NCI-H446 (cell line): ENCODE results near the gene RBM4B.
A peak's percentile ranks its signal among the peaks of the same experiment; 100 is the strongest.
"Not testable (repeated sequence)": the region's sequence is repeated elsewhere in the genome, so short reads cannot be mapped to it uniquely, and the experiment has no call there.

ENCODE experiments used
- DNase-seq, 2 experiments: peaks; one replicate each; lab custom pipeline; 2025; lab: John Stamatoyannopoulos, UW

Gene RBM4B, protein sequence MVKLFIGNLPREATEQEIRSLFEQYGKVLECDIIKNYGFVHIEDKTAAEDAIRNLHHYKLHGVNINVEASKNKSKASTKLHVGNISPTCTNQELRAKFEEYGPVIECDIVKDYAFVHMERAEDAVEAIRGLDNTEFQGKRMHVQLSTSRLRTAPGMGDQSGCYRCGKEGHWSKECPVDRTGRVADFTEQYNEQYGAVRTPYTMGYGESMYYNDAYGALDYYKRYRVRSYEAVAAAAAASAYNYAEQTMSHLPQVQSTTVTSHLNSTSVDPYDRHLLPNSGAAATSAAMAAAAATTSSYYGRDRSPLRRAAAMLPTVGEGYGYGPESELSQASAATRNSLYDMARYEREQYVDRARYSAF

DNA sequence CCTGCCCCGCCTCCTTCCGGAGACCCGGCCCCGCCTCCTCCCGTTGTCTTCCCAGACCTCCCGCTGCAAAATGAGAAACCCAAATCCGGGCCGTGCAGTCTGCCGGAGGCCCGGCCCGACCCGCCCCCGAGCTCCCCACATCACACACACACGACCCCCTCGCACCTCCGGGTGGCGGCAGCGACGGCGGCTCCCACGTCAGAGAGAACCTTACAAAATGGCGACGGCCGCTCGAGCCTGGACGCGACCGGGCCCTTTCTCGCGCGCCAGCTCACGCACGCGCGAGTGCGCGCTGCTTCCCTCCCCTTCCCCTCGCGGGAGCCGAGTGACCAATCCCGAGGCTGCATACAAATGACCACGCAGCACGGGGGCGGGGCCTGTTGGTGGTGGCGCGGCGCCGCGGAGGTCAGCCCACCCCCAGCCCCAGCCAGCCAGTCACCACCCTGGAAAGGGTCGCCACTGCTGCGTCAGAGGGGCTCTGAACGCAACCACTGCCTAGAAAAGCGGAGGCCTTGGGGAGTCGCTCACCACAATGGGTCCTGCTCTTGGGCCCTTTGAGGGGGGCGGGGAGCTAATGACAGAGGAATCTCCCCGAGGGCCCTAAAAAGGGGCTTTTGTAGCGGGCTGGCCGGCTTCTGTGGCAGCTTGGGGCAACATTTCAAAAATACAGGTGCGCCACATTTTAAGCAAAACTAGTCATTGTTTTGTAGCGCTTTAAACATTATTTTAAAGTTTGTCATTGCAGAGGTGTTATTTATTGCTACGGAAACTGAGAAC, at the start of gene RBM4B:
Gene RBM4B (minus strand): TSS at position 289 of the 777 bp plus-strand sequence. CDS start 808 bp downstream, outside the sequence.
- DNase-seq: peak; percentile 94 to 98

DNA sequence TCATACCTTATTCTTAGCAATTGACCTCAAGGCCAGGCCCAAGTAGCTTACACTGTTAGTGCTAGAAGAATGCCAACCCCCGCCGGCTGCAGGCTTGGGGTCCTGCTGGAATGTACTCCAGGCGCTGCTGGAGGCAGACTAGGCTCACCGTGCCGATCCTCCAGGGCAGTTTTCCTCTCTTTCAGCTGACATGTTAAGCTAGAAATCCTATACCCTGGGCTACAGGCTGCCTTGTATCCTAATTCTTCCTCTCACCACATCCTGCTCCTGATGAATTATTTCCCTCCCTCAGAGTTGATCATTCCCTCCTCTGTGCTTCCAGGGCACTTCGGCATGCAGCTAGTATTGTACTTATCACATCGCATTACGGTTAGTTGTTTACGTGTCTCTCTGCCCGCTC, 48.0 kb upstream of the RBM4B start:
- no peak for DNase-seq

DNA sequence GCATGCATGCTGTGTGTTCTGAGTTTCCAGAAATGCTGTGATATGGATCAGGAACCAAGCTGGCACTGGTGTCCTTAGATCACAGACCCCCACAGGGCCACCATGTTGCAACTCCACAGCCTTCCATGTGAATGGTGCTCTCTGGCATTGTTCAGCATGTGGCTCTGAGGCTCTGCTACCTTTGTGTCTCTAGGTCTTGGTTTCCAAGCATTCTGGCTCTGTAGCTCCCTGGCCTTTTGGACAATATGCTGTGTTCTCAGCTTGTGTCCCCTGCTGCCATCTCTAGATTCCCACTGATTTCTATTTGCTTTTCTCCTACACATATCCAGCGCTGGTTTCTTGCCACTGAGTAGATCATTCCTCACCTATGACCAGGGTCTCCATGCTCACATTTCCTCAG, 47.4 kb upstream of the RBM4B start:
- DNase-seq: no peak

DNA sequence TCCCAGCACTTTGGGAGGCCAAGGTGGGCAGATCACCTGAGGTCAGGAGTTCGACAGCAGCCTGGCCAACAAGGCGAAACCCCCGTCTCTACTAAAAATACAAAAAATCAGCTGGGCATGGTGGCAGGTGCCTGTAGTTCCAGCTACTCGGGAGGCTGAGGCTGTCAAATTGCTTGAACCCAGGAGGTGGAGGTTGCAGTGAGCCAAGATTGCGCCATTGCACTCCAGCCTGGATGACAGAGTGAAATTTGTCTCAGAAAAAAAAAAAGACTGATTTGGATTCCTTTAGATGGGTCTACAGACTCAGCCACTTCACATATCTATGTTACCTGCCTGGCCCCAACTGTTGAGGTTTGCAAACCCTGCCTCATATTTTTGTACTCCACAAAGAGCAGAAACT, 46.5 kb upstream of the RBM4B start:
- not testable (repeated sequence) for DNase-seq

DNA sequence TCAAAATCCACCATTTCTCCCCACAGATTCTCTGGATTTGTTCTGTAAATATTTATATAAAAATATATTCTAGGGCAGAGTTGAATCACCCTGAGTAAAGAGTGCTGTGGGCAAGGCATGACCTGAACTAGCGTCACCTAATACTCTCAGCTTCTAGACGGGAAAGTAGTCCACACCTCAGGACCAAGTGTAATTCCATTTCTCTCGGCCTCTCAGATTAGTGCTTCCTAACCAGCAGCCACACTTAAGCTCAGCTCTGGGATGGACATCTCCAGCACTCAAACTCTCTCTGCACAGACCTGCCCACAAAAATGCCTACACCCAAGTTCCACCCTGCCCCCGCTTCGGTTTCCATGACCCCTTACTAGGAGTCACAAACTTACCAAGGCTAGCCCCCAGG, 46.0 kb upstream of the RBM4B start:
- DNase-seq: no peak

DNA sequence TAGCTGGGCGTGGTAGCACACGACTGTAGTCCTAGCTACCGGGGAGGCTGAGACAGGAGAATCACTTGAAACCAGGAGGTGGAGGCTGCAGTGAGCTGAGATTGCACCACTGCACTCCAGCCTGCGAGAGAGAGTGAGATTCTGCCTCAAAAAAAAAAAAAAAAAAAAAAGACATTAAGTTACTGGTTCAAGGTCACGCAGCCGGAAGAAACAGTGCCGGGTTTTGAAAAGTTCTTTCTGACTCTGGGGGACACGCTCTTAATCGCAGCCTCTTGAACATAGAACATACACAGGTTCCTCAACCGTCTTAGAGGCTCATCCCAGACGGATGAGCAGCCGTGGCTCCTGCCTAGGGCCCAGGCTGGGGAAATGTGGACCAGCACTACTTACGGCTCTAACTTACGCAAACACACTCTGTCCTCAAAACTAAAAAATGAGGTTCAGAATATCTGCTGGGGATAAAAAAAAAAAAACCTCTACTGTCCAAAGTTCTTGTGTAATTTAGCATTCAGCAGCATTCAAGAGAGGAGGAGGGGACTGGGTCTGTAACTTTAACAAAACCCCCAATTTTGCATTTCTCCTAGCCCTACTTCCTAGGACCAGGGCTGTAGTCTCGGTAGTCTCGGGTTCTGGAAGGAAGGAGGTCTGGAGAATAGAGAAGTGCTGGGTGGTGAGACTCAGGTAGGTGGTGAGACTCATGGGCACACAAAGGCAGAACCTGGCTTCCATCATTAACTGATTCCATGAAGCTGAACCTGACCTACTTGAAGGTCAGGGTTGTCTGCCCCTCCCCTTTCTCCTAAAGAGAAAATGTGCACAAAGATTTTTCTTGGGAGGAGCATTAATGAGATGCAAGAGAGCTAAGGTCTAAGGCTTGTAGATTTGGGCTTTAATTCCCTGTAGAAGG, 45.3 kb upstream of the RBM4B start:
- no peak for DNase-seq

DNA sequence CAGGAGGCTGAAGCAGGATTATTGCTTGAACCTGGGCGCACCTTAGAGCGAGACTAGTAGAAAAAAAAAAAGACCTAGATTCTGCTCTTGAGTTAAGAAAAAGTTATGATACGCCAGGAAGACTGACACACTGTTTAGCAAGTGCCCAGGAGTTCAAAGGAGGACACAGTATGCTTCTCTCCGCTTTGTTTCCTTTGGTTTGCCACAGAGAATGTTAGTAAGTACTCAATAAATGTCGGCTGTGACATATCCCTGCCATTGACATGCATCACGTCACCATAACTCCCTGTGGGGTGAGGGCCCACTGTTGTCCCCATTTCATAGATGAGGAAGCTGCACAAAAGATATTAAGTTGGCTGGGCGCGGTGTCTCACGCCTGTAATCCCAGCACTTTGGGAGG, 44.3 kb upstream of the RBM4B start:
- DNase-seq: no peak

DNA sequence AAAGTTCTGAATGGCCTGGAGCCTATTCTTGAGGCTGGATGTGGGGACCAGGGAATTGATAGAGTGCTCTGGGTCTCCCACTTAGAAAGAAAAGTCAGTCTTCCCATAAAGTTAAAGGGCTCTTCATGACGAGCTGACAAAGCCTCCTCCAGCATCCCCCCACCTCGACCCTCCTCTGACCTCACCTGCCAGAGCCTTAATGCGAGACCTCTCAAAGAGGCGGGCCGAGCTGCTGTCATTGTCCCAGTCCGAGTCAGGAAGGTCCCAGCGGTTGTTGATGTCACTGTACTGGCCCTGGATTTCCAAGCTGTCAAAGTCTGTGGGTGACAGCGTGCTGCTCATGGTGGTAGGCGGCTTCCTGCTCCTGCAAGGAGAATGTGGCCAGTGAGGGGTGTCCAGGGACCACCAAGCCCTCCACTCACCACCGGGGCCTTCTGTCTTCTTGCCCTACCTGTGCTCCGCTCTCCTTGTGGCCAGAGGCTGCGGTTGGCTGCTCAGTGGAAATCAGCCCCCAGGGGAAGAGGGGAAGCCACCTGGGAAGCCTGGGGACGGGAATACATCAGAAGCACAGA, 43.3 kb upstream of the RBM4B start:
- no peak for DNase-seq

DNA sequence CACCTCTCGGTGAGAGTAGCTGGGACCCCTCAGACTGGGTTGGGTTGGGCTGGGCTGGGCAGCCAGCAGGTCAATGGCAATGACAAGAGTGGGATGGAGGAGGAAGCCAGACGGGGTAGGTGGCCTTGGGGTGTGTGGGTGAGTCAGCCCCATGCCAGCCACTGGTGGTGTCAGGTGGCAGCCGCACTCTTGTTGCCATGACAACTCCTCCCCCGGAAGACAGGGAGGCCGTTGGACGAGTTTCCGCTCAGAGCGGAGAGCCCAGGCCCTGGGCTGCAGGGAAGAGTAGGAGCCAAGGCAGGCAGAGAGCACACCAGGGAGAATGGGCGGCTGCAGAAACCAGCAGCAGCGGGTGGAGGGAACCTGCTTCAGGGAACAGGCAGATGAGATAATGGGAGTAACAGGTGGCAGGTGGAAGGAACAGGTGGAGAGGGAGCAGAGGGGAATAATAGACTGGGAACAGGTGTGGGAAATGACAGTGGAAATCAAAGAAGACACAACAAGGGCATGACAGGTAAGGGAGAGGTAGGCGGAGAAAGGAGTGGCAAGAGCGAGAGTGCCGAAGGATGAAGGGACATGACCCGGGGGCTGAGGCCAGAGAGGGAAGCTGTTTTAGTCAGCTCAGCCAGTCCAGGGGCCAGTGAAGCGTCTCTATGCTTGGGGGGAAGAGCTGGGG, 42.7 kb upstream of the RBM4B start:
- DNase-seq: no peak

DNA sequence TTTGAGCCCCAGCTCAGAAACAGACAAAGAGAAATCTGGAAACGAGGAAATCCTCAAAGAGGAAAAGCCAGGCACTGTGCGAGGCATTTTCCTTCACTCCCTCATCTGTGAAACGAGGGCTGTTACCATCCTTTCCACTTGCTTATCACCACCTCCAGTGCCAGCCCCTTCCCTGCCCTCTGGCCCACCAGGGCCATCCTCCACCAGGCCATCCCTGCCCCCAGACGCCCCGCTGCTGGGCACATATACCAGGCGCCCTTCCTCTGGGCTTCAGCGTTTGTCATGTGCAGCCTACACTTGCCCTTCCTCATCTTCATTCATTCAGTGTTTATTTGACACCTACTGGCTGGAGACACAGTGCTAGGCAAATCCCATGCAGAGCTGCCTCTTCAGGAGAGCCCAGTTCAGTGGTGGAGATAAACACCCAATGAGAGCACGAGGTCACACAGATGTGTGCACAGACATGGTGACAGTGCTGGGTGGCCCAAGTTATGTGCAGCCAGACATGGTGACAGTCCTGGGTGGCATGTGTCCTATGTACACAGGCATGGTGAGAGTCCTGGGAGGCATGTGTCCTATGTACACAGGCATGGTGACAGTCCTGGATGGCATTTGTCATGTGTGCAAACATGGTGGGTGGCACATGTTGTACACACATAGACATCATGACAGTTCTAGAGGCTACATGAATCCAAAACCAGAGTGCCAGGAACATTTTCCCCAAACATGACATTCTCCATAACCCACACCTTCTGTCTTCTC, 41.6 kb upstream of the RBM4B start:
- DNase-seq: no peak

DNA sequence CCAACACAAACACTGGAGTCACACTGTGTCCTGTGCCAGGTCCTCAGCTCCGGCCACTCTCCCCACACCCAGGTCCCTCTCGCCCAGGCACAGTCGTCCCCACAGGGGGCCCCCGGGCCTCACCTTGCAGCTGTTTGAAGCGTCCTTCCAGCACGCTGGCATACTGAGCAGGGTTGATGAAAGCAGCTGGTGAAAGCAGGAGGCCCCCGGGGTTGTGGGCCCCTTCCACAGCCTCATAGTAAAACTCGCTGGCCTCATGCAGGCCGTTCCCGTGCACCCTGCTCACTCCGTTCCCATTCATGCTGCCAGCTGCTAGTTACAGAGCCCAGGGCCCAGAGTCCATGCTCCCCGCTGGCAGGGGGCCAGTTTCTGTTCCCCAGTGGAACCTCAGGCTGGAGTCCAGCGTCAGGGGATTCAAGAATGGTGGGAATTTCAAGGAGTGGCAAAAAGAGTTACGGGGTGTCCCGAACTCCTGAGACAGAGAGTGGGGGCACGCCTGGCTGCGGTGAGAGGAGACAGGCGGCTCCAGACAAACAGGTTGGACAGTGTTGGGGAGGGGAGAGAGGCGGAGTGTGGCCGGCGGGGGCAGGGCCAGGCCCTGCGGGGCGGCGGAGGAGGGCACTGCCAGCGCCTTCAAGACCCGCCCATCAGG, 40.8 kb upstream of the RBM4B start:
- DNase-seq: no peak

DNA sequence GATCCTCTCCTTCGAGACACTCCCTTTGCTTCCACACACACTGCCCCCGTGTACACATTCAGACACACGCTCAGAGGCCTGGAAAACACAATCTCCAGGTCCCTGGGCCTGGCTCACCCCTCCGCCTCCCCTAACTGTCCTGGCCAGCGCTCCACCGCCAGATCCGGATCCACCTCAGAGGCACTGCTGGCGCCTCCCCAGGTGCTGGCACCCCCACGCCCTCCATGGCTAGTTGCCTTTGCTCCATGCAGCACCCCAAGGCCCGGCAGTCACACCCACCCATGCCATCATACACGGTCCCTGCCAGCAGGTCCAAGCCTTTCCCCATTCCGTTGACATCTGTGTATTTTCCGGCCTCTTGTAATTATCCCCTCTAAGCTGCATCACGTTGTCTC, 40.2 kb upstream of the RBM4B start:
- no peak for DNase-seq

DNA sequence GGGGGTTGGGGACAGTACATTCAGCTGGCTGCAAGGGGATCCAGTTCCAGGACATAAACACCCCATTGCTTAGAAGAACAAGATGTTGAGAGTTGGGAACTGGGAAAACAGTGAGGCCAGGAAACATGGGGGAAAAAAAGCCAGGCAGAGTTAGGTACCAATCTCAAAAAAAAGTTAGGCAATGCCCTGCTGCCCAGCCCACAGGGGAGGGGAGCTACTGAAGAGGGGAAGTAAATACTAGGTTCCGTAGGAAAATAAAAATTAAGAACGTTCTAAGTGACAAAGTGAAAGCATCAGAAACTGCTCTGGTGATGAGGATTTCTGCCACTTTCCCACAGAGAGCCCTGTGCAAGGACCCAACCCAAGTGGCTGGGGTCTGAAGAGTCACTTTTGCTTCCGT, 39.3 kb upstream of the RBM4B start:
- no peak for DNase-seq

DNA sequence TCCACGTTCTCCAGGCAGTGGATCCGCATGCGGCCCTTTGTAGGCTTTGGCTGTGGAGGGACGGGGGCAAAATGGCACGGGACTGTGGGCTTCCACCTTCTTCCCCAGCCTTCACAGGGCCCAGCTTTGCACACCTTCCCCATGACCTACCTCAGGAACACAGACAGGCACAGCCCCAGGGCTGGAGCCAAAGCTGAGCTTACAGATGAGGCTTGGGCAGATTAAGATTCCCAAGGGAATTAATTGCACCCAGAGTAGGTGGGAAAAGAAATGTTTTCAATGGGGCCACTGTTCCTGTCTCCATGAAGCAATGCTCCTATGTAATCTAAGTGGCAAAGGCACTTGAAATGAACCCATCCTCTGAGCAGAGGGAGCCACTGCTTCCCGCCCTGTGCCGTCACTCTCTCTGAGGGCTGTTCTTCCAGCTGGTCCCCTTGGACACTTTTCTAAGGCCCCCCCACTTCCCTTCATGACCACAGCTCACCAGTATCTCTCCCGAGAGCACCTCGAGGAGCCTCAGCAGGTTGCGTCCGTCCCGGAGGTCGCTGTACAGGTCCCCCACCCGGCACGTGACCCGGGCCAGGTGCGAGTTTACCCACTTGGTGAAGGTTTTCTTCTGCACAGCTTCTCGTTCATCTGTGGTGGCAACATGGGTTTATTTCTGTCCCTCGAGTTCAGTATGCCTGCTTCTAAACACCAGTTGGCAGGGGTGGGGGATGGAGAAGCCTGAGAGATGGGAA, 37.8 kb upstream of the RBM4B start:
- DNase-seq: no peak

DNA sequence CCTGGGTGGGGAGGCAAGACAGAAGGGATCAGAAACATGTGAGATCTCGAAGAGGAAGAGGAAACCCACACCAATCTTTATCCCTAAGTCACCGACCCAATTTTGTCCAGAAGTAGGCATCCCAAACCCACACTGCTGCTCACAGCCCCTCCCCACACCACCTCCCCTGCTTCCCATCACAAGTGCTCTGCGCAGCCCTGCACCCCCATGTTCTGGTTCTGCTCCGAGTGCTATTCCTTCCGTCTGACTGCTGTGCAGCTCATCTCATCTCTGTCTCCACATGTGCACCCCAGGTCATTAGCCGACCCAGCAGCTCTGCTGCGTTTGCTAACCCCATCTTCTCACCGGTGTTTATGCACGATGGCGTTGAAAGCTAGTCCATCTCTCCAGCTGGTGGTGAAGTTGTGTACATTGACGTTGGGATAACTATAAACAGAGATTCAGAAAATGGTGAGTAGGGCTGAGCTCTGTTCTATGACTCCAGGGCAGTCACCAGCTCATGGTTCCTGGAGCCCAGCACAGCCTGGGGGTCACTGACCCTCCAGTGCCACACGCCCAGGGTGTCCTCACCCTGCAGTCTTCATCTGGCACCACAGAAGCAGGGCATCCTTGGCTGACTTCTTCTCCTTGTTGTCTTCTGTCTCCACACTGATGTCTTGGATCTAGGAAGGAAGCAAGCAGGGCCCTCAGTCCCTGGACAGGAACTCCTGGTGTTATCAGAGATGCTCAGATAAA, 36.2 kb upstream of the RBM4B start:
- DNase-seq: no peak

DNA sequence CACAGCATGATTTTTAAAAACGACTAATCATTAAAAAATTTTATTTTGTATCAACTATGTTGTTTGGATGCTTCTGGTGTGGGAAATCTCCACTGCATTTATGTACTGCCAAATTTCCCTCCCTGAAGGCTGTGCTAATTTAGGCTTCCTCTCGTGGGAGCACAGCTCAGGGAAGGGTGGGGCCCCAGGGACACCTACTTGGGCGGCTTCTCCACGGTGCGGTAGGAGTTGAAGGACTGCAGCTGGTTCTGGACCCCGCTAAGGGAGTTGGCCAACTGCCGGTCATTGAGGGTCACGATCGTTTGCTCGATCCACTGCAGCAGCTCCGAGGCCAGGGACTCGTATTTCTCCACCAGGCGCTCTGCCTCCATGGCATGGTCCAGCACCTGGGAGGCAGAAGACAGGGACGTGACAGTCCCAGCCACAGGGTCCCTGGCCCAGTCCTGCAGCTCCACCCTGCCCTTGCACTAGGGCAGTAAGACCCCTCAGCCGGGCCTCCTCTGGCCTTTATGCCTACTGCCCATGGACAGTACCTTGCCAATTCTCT, 32.8 kb upstream of the RBM4B start:
- DNase-seq: no peak

DNA sequence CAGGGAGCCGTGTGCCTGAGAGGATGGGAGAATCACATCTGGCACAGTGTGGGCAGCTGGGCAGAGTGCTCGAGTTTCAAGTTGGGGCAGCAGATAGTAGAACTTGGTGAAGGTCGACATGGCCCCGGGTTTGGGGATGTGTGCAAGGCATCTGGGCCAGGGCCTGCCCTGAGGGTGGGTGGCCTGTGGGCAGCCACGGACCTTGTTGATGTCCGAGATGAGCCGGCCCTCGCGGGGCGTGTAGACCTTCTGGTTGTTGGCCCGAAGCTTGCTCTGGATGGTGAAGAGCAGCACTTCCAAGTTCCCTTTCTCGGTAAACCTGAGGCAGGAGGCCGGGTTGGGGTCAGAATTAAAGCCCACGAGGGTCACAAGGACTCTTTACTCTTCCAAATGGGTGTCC, 31.0 kb upstream of the RBM4B start:
- no peak for DNase-seq

DNA sequence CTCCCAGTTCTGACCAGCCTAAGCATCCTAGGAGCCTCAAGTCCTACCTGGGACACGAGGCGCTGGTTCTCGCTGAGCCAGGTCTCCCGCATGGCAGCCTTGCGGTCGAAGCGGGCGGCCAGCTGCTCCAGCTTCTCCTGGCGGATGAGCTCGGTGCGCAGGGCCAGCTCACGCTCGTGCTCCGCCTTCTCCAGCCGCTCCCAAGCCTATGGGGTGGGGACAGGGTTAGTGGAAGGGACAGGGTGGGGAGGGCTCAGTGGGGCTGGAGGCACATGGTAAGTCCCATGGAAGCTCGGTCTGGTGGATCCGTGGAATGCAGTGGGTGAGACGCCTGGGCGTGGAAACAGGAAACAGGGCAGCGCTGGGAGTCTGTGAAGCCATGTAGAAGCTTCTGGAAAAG, 30.4 kb upstream of the RBM4B start:
- DNase-seq: no peak

DNA sequence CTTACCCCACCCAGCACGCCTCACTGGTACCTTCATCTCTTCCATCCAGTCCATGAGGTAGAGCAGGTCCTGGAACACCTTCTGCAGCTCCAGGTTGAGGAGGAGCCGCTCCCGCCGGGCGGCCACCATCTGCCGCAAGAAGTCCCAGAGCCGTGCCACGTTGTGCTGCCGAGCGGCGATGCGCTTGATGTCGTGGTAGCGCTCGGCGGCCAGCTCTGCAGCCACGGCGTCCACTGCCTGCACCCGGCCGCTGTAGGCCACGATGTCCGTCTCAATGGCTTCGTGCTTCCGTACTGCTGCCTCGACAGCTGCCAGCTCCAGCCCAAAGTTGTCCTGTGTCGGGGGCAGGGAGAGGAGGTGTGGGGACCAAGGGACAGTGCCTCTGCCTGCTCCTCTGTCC, 29.8 kb upstream of the RBM4B start:
- no peak for DNase-seq
